DOHH2 (cell line): Measurements from ENCODE around the gene EXOSC7.

Source experiments
- CTCF ChIP-seq: fragments of 200-600 bp; sonication (generic); IDR thresholded peaks from one replicate; pipeline ENCODE4 v1.5.1; 2014; ENCODE audit warnings: antibody characterized with exemption, mild to moderate bottlenecking, low read depth, low read length; ENCODE audit not compliant: poor library complexity, severe bottlenecking
- EZH2phosphoT487 ChIP-seq: fragments of 200-600 bp; sonication (generic); IDR thresholded peaks from 2 replicates; pipeline ENCODE4 v1.6.1; 2017; ENCODE audit warnings: borderline replicate concordance, mild to moderate bottlenecking, antibody characterized with exemption, low read length, moderate library complexity, mixed read lengths

- no peak for TF ChIP-seq CTCF
- no peak for TF ChIP-seq EZH2phosphoT487
These were observed 11.3 kb downstream of the EXOSC7 start for GRCh38 chr3:44987332-44987731.
